ENCODE results near the gene NT5DC4.
A peak's percentile ranks its signal among the peaks of the same experiment; 100 is the strongest.

Gene NT5DC4

GRCh38 chr2:112767693-112768330 lies 47.0 kb downstream of the NT5DC4 start:
- no peak for TF ChIP-seq CTCF (IDR thresholded peaks at IDR 0.05; ENCODE audit: control insufficient read depth, insufficient read depth, low read depth, low read length, missing control alignments)
- no peak overlapping the region for H3K4me3 ChIP-seq (ENCODE audit: control insufficient read depth, low read depth, low read length)
- DNase-seq (ENCODE audit: low read depth), result no peak

GRCh38 chr2:112768432-112768831 lies 47.6 kb downstream of the NT5DC4 start:
- H3K4me3 ChIP-seq (ENCODE audit: control insufficient read depth, low read depth, low read length), result no peak overlapping the region
- DNase-seq (ENCODE audit: low read depth), result peak; percentile 61
- peak; percentile 36 for TF ChIP-seq CTCF (IDR thresholded peaks at IDR 0.05; ENCODE audit: control insufficient read depth, insufficient read depth, low read depth, low read length, missing control alignments)

- no peak for TF ChIP-seq CTCF (IDR thresholded peaks at IDR 0.05; ENCODE audit: control insufficient read depth, insufficient read depth, low read depth, low read length, missing control alignments)
- DNase-seq (ENCODE audit: low read depth), result no peak
- H3K4me3 ChIP-seq (ENCODE audit: control insufficient read depth, low read depth, low read length), result no peak overlapping the region
Measured at GRCh38 chr2:112772322-112772721, 51.5 kb downstream of the NT5DC4 start.

- no peak for TF ChIP-seq CTCF (IDR thresholded peaks at IDR 0.05; ENCODE audit: control insufficient read depth, insufficient read depth, low read depth, low read length, missing control alignments)
- H3K4me3 ChIP-seq (ENCODE audit: control insufficient read depth, low read depth, low read length), result no peak overlapping the region
- DNase-seq (ENCODE audit: low read depth), result no peak
Measured at GRCh38 chr2:112772911-112773475, 52.2 kb downstream of the NT5DC4 start.

- no peak for DNase-seq (ENCODE audit: low read depth)
- no peak for TF ChIP-seq CTCF (IDR thresholded peaks at IDR 0.05; ENCODE audit: control insufficient read depth, insufficient read depth, low read depth, low read length, missing control alignments)
- no peak overlapping the region for H3K4me3 ChIP-seq (ENCODE audit: control insufficient read depth, low read depth, low read length)
Measured at GRCh38 chr2:112773556-112773955, 52.7 kb downstream of the NT5DC4 start.

- no peak for TF ChIP-seq CTCF (IDR thresholded peaks at IDR 0.05; ENCODE audit: control insufficient read depth, insufficient read depth, low read depth, low read length, missing control alignments)
- no peak overlapping the region for H3K4me3 ChIP-seq (ENCODE audit: control insufficient read depth, low read depth, low read length)
- DNase-seq (ENCODE audit: low read depth), result no peak
Measured at GRCh38 chr2:112774536-112775285, 53.9 kb downstream of the NT5DC4 start.

Data from AG09309 (cell line).